ENCODE results near the gene BAHCC1.
"Not testable (repeated sequence)": the region's sequence is repeated elsewhere in the genome, so short reads cannot be mapped to it uniquely, and the experiment has no call there.

Gene BAHCC1

DNA sequence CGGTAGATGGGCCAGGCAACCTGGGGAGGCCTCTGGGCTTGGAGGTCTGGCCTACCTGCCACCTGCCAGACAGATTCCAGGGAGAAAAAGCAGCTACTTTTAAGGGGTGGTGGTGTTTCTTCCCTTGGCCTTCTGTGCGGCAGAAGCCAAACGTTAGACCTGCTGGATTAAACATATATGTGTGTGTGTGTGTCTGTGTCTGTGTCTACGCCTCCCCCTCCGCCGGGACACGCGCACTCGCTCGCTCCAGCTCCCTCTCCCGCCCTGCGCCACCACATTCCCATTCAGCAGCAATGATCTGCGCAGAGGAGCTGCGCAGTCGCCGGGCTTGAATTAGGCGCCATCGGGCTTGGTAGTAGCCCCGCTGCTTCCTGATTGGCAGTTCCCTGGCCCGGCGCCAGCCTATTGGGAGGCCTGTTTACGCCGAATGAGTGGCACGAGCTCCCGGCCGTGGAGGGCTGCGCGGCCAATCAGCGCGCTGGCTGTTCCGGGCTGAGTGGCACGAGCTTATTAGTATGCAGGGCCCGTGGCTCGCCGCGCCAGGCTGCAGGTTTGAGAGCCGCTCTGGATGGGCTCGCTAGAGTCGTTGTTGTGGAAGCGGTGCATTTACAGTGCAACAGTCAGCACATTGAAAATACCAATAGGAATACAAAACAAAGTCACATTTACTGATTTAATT, at the start of gene BAHCC1:
BAHCC1 (plus strand) TSS at position 537 of the 679 bp plus-strand sequence. CDS start 4,283 bp downstream, outside the sequence.
- DNase-seq, result peak; percentile 32

DNA sequence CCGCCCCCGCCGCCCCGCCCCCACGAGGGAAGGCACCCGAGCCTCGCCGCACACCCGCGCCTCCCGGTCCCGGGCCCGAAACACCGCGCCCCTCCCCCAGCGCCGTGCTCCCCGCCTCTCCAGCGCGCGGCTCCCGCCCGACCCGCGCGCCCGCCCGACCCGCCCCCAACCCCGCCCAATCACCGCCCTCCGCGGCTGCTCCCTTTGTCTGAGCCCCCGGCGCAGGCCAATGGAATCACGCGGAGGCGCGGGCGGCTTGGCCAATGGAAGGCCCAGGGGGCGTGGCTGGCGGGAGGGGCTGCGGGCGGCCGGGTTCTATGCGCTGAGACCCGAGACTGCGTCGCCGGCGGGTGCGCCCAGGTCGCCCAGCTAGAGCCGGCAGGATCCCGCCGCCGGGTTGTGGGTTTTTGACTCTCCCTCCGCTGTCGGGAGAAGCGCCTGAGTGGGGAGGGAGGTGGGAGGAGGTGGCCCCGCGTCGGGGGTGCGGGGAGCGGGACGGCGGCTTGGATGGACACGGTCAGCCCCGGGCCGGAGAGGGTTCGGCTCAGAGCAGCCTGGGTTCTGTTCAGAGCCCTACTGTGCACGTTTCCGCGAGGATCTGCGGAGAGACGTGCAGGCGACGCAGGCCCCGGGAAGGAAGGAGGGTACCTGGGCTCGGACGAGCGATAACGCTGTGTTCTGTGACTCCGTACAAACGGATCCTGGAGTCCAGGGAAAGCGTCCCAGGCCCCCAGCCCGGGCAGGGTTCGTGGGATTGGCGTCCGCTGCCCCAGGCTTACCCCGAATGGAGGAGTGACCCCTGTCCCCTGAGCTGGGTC, 49.0 kb upstream of the BAHCC1 start:
- peak; percentile 62 for DNase-seq

DNA sequence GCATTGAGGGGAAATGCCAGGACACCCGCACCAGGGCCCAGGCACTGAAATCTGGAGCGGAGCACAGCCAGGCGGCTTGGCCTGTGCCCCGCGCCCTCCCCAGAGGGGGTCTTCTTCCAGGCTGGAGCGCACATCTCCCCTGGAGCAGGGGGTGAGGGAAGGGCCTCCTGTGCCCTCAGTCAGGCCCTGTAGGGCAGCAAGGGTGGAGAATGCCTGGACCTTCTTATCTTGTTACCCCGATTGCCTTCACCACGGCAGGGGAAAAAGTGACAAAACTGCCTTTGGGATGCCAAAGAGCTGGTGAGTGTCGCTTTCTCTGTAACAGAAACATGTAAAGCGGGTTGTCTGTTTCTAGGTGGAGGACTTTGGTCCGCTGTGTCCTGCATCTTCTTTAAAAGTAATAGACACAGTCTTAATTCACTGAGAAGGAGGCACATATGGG, 48.3 kb upstream of the BAHCC1 start:
- no peak for DNase-seq

DNA sequence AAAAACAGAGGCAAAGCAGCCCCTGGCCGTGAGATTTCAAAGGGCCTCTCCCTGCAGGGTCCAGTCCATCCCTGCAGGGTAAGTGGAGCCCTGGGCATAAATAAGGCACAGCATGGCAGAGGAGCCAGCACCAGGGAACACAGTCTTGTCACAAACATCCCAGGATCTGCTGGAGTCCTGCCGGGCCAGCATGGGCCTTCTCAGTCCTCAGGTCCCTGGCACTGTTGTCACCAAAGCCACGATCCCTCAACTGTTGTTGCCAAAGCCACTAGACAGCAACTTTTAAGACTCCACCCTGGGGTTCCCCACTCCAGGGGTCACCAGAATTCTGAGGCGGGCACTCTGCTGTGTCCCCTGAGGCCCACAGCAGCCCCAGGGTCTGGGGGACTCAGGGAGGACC, 47.8 kb upstream of the BAHCC1 start:
- no peak for DNase-seq

DNA sequence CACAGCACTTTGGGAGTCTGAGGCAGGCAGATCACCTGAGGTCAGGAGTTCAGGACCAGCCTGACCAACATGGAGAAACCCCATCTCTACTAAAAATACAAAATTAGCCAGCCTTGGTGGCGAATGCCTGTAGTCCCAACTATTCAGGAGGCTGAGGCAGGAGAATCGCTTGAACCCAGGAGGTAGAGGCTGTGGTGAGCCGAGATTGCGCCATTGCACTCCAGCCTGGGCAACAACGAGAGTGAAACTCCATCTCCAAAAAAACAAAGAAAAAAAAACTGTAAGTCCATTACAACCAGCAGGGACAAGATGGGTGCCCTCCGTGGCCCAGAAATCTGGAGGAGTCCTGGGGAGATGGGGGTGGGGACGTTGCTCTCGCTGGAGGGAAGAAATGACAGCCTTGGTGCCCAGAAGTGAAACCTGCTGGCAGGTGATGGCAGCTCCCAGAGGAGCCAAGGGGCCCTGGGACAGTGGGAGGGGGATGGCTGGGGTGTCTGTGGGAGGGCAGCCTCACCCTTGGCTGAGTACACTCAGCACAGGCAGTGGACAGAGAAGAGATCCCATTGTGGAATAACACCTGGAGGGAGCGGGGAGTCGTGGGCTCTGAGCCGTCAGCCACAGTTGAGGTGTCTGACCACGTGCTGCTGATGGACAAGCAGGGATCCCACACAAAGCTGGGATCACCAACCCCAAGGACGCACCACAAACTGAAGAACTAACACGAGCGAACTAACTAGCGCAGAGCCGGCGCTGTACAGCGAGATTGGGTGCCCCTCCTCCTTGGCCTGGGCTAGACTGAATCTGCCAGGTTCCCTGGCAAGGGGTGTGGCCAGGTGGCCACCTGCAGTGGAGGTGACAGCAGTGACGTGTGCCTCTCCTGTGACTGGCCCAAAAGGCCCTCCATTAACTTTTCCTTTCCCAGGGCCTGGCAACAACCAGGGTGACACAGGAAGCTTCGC, 46.9 kb upstream of the BAHCC1 start:
- no peak for DNase-seq

DNA sequence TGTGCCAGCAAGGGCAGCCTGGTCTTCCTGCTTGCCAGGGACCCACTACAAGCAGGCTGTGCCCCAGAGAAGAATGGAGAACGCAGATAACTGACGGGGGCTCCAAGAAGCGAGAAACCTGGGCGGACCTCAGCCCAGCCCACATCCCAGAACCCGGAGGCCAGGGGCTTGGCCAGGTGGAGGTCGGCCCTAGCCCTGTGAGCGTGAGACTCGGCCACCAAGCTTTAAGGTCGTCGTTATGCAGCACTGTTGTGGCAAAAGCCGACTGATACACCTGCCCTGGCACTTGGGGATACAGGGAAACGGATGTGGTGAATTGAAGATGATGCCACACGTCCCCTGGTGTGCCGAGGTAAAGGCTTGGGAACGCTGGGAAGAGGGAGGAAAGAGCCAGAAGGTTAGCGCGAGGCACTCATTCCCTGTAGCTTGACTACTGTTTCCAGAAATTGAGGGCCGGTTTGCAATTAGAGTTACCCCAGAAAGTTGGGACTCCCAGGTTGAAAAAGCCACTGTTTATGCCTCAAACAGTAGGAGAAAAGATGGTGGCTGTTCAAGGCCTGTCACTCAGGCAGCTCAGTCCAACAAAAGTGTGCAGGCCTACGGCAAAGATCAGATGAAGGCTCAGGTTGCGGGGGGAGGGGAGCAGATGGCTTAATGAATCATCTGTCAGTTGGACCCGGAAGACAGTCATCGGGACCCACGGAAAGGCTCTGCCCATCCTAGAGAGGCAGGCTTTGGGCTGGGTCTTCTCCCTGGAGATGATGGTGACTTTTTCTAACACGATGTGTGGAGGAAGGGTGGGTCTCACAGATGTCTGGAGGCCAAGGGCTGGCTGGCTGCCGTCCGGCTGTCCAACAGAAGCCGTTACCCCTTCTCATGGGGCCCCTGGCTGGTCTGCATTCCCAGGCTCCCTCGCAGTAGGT, 45.6 kb upstream of the BAHCC1 start:
- DNase-seq, result no peak

DNA sequence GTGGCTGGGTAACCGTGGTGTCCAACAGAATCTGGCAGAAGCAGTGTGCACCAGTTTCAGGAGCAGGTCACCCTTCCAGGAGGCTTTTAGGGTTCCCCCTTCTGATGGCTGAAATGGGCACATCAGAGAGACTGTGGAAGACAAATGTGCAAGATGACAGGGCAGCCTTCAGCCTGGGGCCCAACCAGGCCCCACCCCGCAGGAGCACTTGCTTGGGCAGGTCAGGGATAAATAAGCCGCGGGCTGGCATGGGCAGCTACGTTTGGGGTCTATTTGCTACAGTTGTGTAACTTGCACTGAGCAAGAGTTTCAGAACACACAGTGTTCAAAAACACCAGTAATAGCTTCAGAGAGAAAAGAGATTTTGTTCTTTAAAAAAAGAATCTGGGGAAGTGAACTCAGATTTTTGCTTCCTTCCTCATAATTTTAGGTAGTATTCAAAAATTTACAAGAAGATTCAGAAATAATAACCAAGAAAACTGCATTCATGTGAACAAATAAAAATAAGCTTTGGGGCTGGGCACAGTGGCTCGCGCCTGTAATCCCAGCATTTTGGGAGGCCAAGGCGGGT, 44.9 kb upstream of the BAHCC1 start:
- DNase-seq, result no peak

DNA sequence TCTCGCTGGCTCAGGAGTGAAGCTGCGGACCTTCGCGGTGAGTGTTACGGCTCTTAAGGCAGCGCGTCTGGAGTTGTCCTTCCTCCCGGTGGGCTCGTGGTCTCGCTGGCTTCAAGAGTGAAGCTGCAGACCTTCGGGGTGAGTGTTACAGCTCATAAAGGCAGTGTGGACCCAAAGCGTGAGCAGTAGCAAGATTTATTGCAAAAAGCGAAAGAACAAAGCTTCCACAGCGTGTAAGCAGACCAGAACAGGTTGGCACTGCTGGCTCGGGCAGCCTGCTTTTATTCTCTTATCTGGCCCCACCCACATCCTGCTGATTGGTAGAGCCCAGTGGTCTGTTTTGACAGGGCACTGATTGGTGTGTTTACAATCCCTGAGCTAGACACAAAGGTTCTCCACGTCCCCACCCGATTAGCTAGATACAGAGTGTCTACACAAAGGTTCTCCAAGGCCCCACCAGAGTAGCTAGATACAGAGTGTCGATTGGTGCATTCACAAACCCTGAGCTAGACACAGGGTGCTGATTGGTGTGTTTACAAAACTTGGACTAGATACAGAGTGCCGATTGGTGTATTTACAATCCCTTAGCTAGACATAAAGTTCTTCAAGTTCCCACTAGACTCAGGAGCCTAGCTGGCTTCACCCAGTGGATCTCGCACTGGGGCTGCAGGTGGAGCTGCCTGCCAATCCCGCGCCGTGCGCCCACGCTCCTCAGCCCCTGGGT, 43.8 kb upstream of the BAHCC1 start:
- not testable (repeated sequence) for DNase-seq

DNA sequence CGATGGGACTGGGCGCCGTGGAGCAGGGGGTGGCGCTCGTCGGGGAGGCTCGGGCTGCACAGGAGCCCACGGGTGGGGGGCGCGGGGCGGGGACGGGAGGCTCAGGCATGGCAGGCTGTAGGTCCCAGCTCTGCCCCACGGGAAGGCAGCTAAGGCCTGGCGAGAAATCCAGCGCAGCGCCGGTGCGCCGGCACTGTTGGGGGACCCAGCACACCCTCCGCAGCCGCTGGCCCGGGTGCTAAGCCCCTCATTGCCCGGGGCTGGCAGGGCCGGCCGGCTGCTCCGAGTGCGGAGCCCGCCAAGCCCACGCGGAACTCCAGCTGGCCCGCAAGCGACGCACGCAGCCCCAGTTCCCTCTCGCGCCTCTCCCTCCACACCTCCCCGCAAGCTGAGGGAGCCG, 43.2 kb upstream of the BAHCC1 start:
- not testable (repeated sequence) for DNase-seq

DNA sequence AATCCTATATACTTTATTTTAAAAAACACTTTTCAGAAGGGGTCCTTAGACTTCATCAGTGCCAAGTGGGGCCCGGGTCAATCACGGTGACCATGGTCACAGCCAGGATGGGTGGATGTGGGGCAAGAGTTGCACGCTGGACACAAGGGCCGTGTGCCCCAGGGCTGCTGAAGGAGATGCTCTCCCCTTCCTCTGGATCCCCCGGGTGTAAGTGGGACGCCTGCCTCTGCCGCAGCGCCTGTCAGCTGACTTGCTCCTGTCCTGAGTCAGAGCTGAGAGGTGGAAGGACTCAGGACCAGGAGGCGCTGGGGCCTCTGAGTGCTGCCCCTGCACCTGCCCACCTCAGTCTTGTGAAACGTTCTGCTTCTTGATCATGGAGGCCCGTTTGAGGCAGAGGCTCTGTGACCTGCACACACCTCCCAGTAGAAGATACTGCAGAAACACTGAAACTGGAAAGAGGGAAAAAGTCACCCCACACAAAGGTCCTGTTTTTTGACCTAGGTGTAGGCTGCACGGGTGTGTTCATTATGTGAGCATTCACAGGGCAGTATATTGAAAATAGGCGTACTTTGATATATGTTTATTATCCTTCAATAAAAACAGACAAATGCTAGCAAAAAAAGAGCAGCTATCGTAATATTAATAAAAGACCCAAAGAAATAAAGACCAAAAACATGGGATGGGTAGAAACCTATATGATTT, 40.9 kb upstream of the BAHCC1 start:
- DNase-seq, result no peak

DNA sequence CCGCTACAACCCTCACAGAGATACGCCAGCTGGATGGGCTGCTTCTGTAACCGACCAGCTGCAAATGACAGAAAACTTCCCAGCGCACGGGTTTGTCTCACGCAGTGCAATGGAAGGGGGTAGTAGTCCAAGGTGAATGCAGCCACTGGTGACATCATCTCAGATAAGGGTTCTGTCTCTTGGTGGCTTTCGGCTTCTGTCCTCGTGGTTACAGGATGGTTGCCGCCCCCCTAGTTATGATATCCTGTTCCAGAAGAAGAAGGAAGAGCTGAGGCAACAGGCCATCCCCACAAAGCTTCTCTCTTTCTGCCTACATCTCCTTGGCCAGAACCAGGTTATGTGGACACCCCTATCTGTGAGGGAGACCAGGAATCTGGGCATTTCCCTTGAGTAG, 40.3 kb upstream of the BAHCC1 start:
- no peak for DNase-seq

DNA sequence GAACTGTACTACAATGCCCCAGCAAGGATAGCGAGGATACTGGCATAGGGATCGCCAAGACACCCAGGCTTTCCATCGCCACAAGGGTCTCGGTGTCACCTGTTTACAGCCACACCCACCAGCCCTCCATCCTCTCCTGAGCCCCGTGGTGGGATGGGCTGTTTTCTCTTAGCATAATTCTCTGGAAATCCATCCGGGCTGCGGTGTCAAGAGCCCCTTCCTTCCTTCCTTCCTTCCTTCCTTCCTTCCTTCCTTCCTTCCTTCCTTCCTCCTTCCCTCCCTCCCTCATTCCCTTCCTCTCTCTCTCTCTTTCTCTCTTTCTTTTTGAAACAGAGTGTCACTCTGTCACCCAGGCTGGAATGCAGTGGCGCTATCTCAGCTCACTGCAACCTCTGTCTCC, 36.0 kb upstream of the BAHCC1 start:
- DNase-seq, result no peak

DNA sequence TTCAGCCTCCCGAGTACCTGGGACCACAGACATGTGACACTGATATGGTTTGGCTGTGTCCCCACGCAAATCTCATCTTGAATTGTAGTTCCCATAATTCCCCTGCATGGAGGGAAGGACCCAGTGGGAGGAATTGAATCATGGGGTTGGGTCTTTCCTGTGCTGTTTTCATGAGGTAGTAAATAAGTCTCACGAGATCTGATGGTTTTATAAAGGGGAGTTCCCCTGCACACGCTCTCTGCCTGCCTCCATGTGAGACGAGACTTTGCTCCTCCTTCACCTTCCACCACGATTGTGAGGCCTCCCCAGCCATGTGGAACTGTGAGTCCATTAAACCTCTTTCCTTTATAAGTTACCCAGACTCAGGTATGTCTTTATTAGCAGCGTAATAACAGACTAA, 33.3 kb upstream of the BAHCC1 start:
- DNase-seq, result not testable (repeated sequence)

DNA sequence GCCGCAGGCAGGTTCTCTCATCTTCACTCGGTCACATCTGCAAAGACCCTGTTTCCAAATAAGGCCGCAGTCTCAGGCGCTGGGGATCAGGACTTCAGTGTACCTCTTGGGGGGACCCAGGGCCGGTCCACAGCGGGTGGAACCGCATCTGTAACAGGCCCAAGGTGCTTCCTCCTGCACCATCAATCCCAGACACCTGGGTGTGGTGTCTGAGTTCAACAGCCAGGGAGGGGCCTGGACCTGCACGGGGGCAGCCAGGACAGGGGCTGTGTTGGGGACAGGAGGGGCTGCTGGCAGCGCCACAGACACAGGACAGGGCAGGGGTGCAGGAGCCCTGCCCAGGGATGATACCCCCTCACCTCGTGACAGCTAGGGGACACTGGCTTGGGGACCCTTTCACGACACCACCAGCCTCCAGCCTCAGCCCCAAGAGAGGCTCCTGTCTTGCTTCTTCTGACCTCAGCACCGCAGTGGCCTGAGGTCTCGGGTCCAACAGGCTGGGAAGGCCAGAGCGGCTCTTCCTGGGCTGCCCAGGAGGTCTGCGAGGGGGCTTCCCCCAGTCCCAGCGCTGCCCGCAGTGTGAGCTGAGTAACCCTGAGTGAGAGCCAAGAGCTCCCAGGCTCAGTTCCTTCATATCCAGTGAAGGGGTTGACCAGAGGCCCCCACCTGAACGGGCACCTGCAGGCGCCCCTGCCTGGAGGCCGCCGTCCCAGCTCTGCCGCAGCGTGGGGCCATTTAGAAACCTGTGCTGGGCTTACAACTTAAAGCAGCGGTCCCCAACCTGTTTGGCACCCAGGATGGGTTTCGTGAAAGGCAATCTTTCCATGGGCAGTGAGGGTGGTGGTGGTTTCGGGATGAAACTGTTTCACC, 30.7 kb upstream of the BAHCC1 start:
- no peak for DNase-seq

DNA sequence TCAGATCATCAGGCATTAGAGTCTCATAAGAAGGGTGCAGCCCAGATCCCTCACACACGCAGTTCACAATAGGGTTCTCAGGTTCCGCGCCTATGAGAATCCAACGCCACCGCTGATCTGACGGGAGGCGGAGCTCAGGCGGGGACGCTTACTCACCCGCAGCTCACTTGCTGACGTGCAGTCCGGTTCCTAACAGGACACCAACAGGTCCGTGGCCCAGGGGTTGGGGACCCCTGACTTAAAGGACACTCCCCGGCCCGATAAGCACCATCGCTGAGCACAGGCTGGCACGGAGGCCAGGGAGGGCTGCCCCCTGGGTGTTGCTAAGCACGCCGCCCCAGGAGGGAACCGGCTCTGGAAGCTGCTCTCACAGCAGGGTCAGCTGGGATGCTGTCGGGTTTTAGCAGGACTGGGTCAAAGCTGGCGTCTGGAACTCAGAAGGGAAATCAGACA, 30.1 kb upstream of the BAHCC1 start:
- DNase-seq, result no peak

DNA sequence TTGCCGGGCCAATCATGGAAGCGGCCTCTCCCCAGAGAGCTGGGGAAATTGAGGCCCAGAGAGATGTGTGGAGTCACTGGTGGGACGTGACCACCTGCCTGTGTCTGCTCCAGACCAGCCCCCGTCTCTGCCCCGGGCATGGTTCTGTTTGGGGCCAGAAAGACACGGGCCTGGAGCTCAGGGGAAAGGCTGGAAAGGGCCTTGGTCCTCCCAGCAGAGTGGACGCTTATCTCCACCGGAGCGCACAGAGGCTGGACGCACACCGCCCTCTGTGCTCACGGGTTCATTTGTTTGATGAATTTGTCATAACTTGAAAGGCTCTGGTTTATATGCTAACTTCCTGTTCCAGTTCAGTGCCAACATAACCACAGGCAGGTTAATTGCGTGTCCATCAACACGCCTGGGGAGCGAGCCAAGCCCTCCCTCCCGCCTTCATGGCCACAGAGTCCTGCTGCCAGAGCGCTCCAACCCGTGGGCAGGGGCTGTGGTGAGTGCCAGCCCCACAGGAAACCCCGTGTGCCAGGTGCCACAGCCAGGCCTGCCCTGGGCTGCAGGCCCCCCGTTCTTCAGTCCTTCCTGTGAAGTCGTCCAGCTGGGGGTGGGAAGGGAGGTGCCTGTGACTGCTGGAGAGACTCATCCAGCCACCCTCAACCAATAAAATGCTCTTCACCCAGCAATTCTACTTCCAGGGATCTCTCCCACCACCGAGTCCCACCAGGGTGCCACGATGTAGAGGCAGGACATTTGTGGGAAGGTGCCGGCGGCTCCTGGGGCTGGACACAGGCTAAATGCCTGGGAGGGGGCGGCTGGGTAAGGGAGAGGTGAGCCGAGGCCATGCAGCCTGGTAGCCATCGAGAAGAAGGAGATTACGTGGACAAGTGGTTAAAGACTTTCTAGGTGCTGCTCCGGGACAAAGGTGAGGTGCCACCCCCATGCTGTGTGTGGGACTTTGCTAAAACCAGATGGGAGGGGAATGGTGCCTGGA, 29.4 kb upstream of the BAHCC1 start:
- DNase-seq, result no peak

DNA sequence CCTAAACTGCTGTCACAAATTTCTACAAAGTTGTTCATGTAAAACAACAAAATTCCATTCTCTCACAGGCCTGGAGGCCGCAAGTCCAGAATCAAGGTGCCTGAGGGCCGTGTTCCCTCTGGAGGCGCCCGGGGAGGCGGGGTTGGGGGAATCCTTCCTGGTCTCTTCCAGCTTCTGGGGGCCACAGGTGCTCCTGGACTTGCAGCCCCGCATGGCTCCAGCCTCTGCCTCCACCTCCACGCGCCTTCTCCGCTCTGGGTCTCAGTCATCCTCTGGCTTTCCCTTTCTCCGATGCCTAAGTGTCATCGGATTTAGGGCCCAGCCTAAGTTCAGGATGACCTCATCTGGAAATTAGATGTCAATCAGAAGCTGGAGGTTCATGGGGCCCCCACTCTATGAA, 28.6 kb upstream of the BAHCC1 start:
- DNase-seq, result no peak

DNA sequence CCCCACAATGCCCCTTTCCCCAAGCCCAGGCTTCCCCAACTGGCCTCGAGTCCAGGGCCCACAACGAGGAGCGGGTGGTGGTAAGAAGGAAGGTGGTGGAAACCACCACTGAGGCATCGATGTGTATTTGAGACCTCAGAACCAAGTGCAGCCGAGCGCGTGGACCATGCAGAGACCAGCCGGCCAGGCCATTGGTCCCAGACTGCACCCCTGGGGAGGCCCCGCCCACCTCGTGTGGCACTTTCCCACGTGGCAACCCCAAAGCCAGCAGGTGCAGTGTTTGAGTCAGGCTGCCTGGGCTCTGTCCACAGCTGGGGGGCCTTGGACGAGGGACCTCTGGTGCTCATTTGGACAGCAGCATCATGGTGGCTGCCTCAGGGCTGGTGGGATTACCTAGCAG, 28.1 kb upstream of the BAHCC1 start:
- DNase-seq, result no peak

Data from KG1 (cell line).